ENCODE measurements around the gene CNRIP1. TPM values are rescaled to one million over a fixed set of nuclear protein-coding genes. Genes with fewer than 3 reads are reported as not detected.
A peak's percentile ranks its signal among the peaks of the same experiment; 100 is the strongest.

The CNRIP1 gene
- total RNA-seq, 1 donor from 2014 or later: 21.8 TPM

GRCh38 chr2:68252400-68253218 lies 67.1 kb downstream of the CNRIP1 start, which contains the start of gene PPP3R1:
Gene PPP3R1 (minus strand): TSS chr2:68252532. CDS start chr2:68252127, 405 bp downstream.
- Mint-ChIP-seq H3K4me3 (ENCODE audit: unreplicated experiment) (peak within 1 kb of the TSS; percentile 98), H3K4me1 (ENCODE audit: unreplicated experiment) (peaks cover 15% of the 10 kb centered on the region), H3K27ac (ENCODE audit: unreplicated experiment) (peak within 1 kb of the TSS; percentile 99), H3K9me3 (ENCODE audit: unreplicated experiment) (no peaks in the 10 kb centered on the region), H3K27me3 (ENCODE audit: unreplicated experiment) (peaks cover 18% of the 10 kb centered on the region), H3K36me3 (ENCODE audit: low read depth, unreplicated experiment) (peaks cover 7% of the 10 kb centered on the region)
- DNase-seq (ENCODE audit: low spot score): peak; percentile 95
- no peak for TF ChIP-seq CTCF (IDR thresholded peaks at IDR 0.05; ENCODE audit: unreplicated experiment)

DNA sequence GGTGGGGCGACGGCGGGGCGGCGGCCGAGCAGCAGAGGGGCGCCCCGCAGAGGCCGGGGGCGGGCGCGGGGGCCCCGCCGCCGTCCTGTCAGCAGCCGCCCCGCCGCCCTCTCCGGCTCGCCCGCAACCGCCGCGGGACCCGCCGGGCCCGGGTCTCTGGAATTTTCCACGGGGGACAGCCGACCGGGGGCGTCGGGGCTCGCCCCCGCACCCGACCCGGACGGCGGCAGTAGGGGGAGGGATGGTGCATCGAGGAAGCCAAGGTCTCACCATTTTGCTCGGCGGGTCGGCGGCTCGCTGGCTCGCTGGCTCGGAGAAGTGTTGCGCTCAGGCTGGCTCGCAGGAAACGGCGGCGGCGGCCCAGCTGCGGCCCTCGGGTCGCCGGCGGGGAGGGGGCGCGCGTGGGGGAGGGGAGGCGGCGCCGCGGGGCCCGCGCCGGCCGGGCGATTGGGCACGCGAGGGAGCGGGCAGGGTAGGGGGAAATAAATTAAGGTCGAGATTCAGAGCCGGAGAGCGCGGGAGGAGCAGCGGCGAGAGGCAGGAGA lies 67.8 kb downstream of the CNRIP1 start:
- peak overlapping the region; percentile 88 for H3K4me3 Mint-ChIP-seq (ENCODE audit: unreplicated experiment)
- TF ChIP-seq CTCF (IDR thresholded peaks at IDR 0.05; ENCODE audit: unreplicated experiment): no peak
- H3K4me1 Mint-ChIP-seq (ENCODE audit: unreplicated experiment): peaks cover 15% of the 10 kb centered on the region
- peak; percentile 57 for DNase-seq (ENCODE audit: low spot score)
- H3K36me3 Mint-ChIP-seq (ENCODE audit: low read depth, unreplicated experiment): peaks cover 7% of the 10 kb centered on the region
- H3K27me3 Mint-ChIP-seq (ENCODE audit: unreplicated experiment): peaks cover 18% of the 10 kb centered on the region
- H3K27ac Mint-ChIP-seq (ENCODE audit: unreplicated experiment): peak overlapping the region; percentile 70
- H3K9me3 Mint-ChIP-seq (ENCODE audit: unreplicated experiment): no peaks in the 10 kb centered on the region

- Mint-ChIP-seq H3K4me3 (ENCODE audit: unreplicated experiment) (peak overlapping the region; percentile 98), H3K27ac (ENCODE audit: unreplicated experiment) (peak overlapping the region; percentile 99), H3K27me3 (ENCODE audit: unreplicated experiment) (peaks cover 16% of the 10 kb centered on the region), H3K9me3 (ENCODE audit: unreplicated experiment) (no peaks in the 10 kb centered on the region), H3K36me3 (ENCODE audit: low read depth, unreplicated experiment) (peaks cover 7% of the 10 kb centered on the region), H3K4me1 (ENCODE audit: unreplicated experiment) (peaks cover 15% of the 10 kb centered on the region)
- DNase-seq (ENCODE audit: low spot score): peak; percentile 69
- TF ChIP-seq CTCF (IDR thresholded peaks at IDR 0.05; ENCODE audit: unreplicated experiment): peak; percentile 64
Measured at GRCh38 chr2:68251187-68251854, 68.4 kb downstream of the CNRIP1 start.

- no peak for TF ChIP-seq CTCF (IDR thresholded peaks at IDR 0.05; ENCODE audit: unreplicated experiment)
- H3K4me3 Mint-ChIP-seq (ENCODE audit: unreplicated experiment): peak overlapping the region; percentile 98
- H3K27me3 Mint-ChIP-seq (ENCODE audit: unreplicated experiment): peaks cover 16% of the 10 kb centered on the region
- peaks cover 7% of the 10 kb centered on the region for H3K36me3 Mint-ChIP-seq (ENCODE audit: low read depth, unreplicated experiment)
- peak overlapping the region; percentile 99 for H3K27ac Mint-ChIP-seq (ENCODE audit: unreplicated experiment)
- peaks cover 11% of the 10 kb centered on the region for H3K4me1 Mint-ChIP-seq (ENCODE audit: unreplicated experiment)
- no peaks in the 10 kb centered on the region for H3K9me3 Mint-ChIP-seq (ENCODE audit: unreplicated experiment)
- no peak for DNase-seq (ENCODE audit: low spot score)
Measured at GRCh38 chr2:68250652-68251186, 69.0 kb downstream of the CNRIP1 start.

All from endothelial cell (in vitro differentiated cells).